ENCODE measurements around the gene INPP4B.

DNA sequence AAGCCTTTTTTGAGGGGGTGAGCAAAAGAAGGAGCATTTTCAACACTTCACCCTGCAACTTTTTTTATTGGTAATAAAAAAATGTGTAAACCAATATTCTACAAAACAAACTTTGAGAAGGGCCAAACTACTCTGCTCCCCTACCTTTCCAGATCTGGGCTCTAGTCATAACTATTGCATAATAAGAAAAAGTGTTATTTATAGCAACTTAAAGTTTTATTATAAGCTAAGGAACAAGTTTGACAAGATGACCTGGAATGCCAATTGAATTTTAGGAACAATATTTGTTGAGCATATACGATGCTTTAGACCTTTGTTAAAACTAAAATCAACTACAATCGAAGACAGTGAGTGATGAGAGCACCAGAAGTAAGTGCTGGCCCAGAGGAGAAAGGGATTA is 800.1 kb downstream of the INPP4B start:
- no peak for TF ChIP-seq EZH2phosphoT487 (IDR thresholded peaks at IDR 0.05; ENCODE audit: insufficient read depth, low read depth)
- TF ChIP-seq EZH2 (IDR thresholded peaks at IDR 0.05; ENCODE audit: insufficient read depth, poor library complexity, severe bottlenecking): no peak

All from GM23248 (cell line).